Measurements from ENCODE around the gene CALR3.

GRCh38 chr19:16463991-16464575 lies 31.9 kb downstream of the CALR3 start:
- TF ChIP-seq CTCF (IDR thresholded peaks at IDR 0.05) (no peak), POLR2AphosphoS5 (IDR thresholded peaks at IDR 0.05) (no peak), POLR2A (IDR thresholded peaks at IDR 0.05) (no peak)
